Activated CD4-positive, alpha-beta memory T cell treated with anti-CD3 and anti-CD28 coated beads, Interleukin-2, amount 10 ng/mL, durations not matched to agents 7 days and 5 days (primary cell): ENCODE data around the gene VIL1. TPM values are rescaled to one million over a fixed set of nuclear protein-coding genes. Genes with fewer than 3 reads are reported as not detected.
A peak's percentile ranks its signal among the peaks of the same experiment; 100 is the strongest.

Experiments
- CTCF ChIA-PET: fragments of 350-600 bp; sonication (Branson Sonifier 250); formaldehyde crosslinking; loops from one replicate; lab custom pipeline; 2021; ENCODE audit warnings: antibody characterized with exemption, inconsistent platforms; lab: Charles Lee
- POLR2A ChIA-PET: fragments of 350-600 bp; sonication (Branson Sonifier 250); formaldehyde crosslinking; loops from one replicate; lab custom pipeline; 2021; ENCODE audit warnings: antibody characterized with exemption; lab: Charles Lee
- DNase-seq: peaks from one replicate; pipeline ENCODE4 v3.0.0-alpha.2; 2020
- H3K27ac Mint-ChIP-seq: one replicate; pipeline ENCODE4 v1.8.0; 2021; ENCODE audit warnings: mild to moderate bottlenecking, mixed read lengths
- H3K27me3 Mint-ChIP-seq: one replicate; pipeline ENCODE4 v1.8.0; 2021; ENCODE audit warnings: mixed read lengths
- H3K36me3 Mint-ChIP-seq: one replicate; pipeline ENCODE4 v1.8.0; 2021; ENCODE audit warnings: low read depth, mixed read lengths
- H3K4me1 Mint-ChIP-seq: one replicate; pipeline ENCODE4 v1.8.0; 2021; ENCODE audit warnings: mixed read lengths
- H3K4me3 Mint-ChIP-seq: one replicate; pipeline ENCODE4 v1.8.0; 2021; ENCODE audit warnings: mild to moderate bottlenecking, mixed read lengths
- H3K9me3 Mint-ChIP-seq: one replicate; pipeline ENCODE4 v1.8.0; 2021; ENCODE audit warnings: mixed read lengths
- total RNA-seq, 2 experiments: library from RNA; stranded (reverse); gene quantifications; one replicate each; pipeline ENCODE4 v1.2.3, GENCODE V29; 2021

Gene VIL1
- total RNA-seq, 2 experiments from 2014 or later = not detected

- DNase-seq = no peak
- POLR2A ChIA-PET = interaction anchor here (2.0 kb wide), 1 partner anchor 100 kb away, joined by 4 read pairs; no protein-coding TSS in a partner anchor
- Mint-ChIP-seq H3K4me1 (peaks cover 4% of the 10 kb centered on the region), H3K4me3 (no peak overlapping the region), H3K36me3 (no peaks in the 10 kb centered on the region), H3K27ac (no peak overlapping the region), H3K9me3 (no peaks in the 10 kb centered on the region), H3K27me3 (peaks cover 13% of the 10 kb centered on the region)
- CTCF ChIA-PET = interaction anchor here (0.8 to 1.2 kb wide), 3 partner anchors 9 to 30 kb away, joined by 3 to 4 read pairs (median 3); partner anchors contain the start of gene CATIP
These were observed 32.2 kb upstream of the VIL1 start for GRCh38 chr2:218386505-218387368.

GRCh38 chr2:218387369-218388194 is 31.3 kb upstream of the VIL1 start:
- no peak for DNase-seq
- H3K27ac Mint-ChIP-seq = no peak overlapping the region
- ChIA-PET CTCF (interaction anchor here (1.0 kb wide), 1 partner anchor 29 kb away, joined by 3 read pairs; no protein-coding TSS in a partner anchor), POLR2A (interaction anchor here (0.7 kb wide), 1 partner anchor 9 kb away, joined by 3 read pairs; no protein-coding TSS in a partner anchor)
- no peak overlapping the region for H3K4me3 Mint-ChIP-seq
- no peaks in the 10 kb centered on the region for H3K36me3 Mint-ChIP-seq
- H3K9me3 Mint-ChIP-seq = no peaks in the 10 kb centered on the region
- peaks cover 4% of the 10 kb centered on the region for H3K4me1 Mint-ChIP-seq
- H3K27me3 Mint-ChIP-seq = peaks cover 13% of the 10 kb centered on the region

- Mint-ChIP-seq H3K36me3 (no peaks in the 10 kb centered on the region), H3K27me3 (peaks cover 13% of the 10 kb centered on the region), H3K9me3 (no peaks in the 10 kb centered on the region), H3K27ac (no peak overlapping the region), H3K4me1 (peaks cover 17% of the 10 kb centered on the region), H3K4me3 (no peak overlapping the region)
- CTCF ChIA-PET = no interaction called here
- DNase-seq = no peak
- POLR2A ChIA-PET = interaction anchor here (1.0 kb wide), 1 partner anchor 9 kb away, joined by 3 read pairs; no protein-coding TSS in a partner anchor
These were observed 29.4 kb upstream of the VIL1 start for GRCh38 chr2:218389333-218390150.

GRCh38 chr2:218391202-218391601 is 27.7 kb upstream of the VIL1 start:
- Mint-ChIP-seq H3K4me3 (no peak overlapping the region), H3K27me3 (peaks cover 10% of the 10 kb centered on the region), H3K9me3 (no peaks in the 10 kb centered on the region), H3K4me1 (peaks cover 29% of the 10 kb centered on the region), H3K36me3 (no peaks in the 10 kb centered on the region), H3K27ac (no peak overlapping the region)
- ChIA-PET CTCF (interaction anchor here (1.5 kb wide), 1 partner anchor 118 kb away, joined by 3 read pairs; no protein-coding TSS in a partner anchor), POLR2A (no interaction called here)
- DNase-seq = no peak

GRCh38 chr2:218392459-218392858 is 26.5 kb upstream of the VIL1 start:
- H3K4me1 Mint-ChIP-seq = peaks cover 29% of the 10 kb centered on the region
- DNase-seq = no peak
- no peaks in the 10 kb centered on the region for H3K9me3 Mint-ChIP-seq
- no peak overlapping the region for H3K4me3 Mint-ChIP-seq
- ChIA-PET POLR2A (interaction anchor here (0.8 kb wide), 1 partner anchor 76 kb away, joined by 3 read pairs; no protein-coding TSS in a partner anchor), CTCF (interaction anchor here (1.5 to 4.0 kb wide), 3 partner anchors 36 to 119 kb away, joined by 3 to 33 read pairs (median 13); partner anchors contain the start of gene CATIP)
- no peak overlapping the region for H3K27ac Mint-ChIP-seq
- no peaks in the 10 kb centered on the region for H3K27me3 Mint-ChIP-seq
- H3K36me3 Mint-ChIP-seq = no peaks in the 10 kb centered on the region

- no peaks in the 10 kb centered on the region for H3K27me3 Mint-ChIP-seq
- no peak overlapping the region for H3K4me3 Mint-ChIP-seq
- CTCF ChIA-PET = interaction anchor here (0.7 to 4.0 kb wide), 9 partner anchors 11 to 317 kb away, joined by 3 to 33 read pairs (median 4); partner anchors contain the start of genes CATIP, SLC11A1 and TTLL4
- DNase-seq = no peak
- no peaks in the 10 kb centered on the region for H3K9me3 Mint-ChIP-seq
- POLR2A ChIA-PET = interaction anchor here (0.8 to 5.6 kb wide), 3 partner anchors 10 to 76 kb away, joined by 3 to 71 read pairs (median 5); no protein-coding TSS in a partner anchor
- peaks cover 4% of the 10 kb centered on the region for H3K36me3 Mint-ChIP-seq
- no peak overlapping the region for H3K27ac Mint-ChIP-seq
- H3K4me1 Mint-ChIP-seq = peaks cover 33% of the 10 kb centered on the region
These were observed 25.9 kb upstream of the VIL1 start for GRCh38 chr2:218392891-218393462.

GRCh38 chr2:218393750-218394290 is 25.1 kb upstream of the VIL1 start:
- H3K27me3 Mint-ChIP-seq = no peaks in the 10 kb centered on the region
- H3K27ac Mint-ChIP-seq = no peak overlapping the region
- POLR2A ChIA-PET = interaction anchor here (1.1 to 5.6 kb wide), 4 partner anchors 10 to 107 kb away, joined by 3 to 71 read pairs (median 15); no protein-coding TSS in a partner anchor

GRCh38 chr2:218394298-218395089 is 24.4 kb upstream of the VIL1 start:
- H3K4me3 Mint-ChIP-seq = no peak overlapping the region
- peak overlapping the region; percentile 21 for H3K27ac Mint-ChIP-seq
- peaks cover 34% of the 10 kb centered on the region for H3K4me1 Mint-ChIP-seq
- H3K9me3 Mint-ChIP-seq = no peaks in the 10 kb centered on the region
- CTCF ChIA-PET = interaction anchor here (0.8 to 4.0 kb wide), 12 partner anchors 11 to 123 kb away, joined by 3 to 33 read pairs (median 6); partner anchors contain the start of genes CATIP and TMBIM1
- POLR2A ChIA-PET = interaction anchor here (1.1 to 5.6 kb wide), 5 partner anchors 11 to 109 kb away, joined by 3 to 71 read pairs (median 25); no protein-coding TSS in a partner anchor
- H3K27me3 Mint-ChIP-seq = no peaks in the 10 kb centered on the region
- DNase-seq = peak; percentile 39
- H3K36me3 Mint-ChIP-seq = peaks cover 5% of the 10 kb centered on the region

More at GRCh38 chr2:218393750-218394290, 25.1 kb upstream of the VIL1 start:
- Mint-ChIP-seq H3K4me3 (no peak overlapping the region), H3K36me3 (peaks cover 5% of the 10 kb centered on the region), H3K4me1 (peaks cover 34% of the 10 kb centered on the region), H3K9me3 (no peaks in the 10 kb centered on the region)
- CTCF ChIA-PET = interaction anchor here (0.7 to 4.0 kb wide), 12 partner anchors 12 to 316 kb away, joined by 3 to 33 read pairs (median 4); partner anchors contain the start of genes CATIP, SLC11A1 and TTLL4
- DNase-seq = peak; percentile 39

GRCh38 chr2:218395090-218395444 is 23.9 kb upstream of the VIL1 start:
- H3K27me3 Mint-ChIP-seq = no peaks in the 10 kb centered on the region
- peaks cover 5% of the 10 kb centered on the region for H3K36me3 Mint-ChIP-seq
- no peaks in the 10 kb centered on the region for H3K9me3 Mint-ChIP-seq
- no peak overlapping the region for H3K4me3 Mint-ChIP-seq
- POLR2A ChIA-PET = interaction anchor here (3.5 to 5.6 kb wide), 3 partner anchors 12 to 109 kb away, joined by 25 to 71 read pairs (median 71); no protein-coding TSS in a partner anchor
- H3K4me1 Mint-ChIP-seq = peaks cover 34% of the 10 kb centered on the region
- H3K27ac Mint-ChIP-seq = peak overlapping the region; percentile 19
- CTCF ChIA-PET = interaction anchor here (1.2 to 4.0 kb wide), 6 partner anchors 11 to 110 kb away, joined by 3 to 33 read pairs (median 24); partner anchors contain the start of genes CATIP and TMBIM1
- DNase-seq = no peak

- Mint-ChIP-seq H3K4me3 (peak overlapping the region; percentile 83), H3K27ac (peak overlapping the region; percentile 93), H3K27me3 (no peaks in the 10 kb centered on the region), H3K9me3 (no peaks in the 10 kb centered on the region), H3K4me1 (peaks cover 34% of the 10 kb centered on the region), H3K36me3 (peaks cover 8% of the 10 kb centered on the region)
- POLR2A ChIA-PET = interaction anchor here (1.2 to 5.6 kb wide), 9 partner anchors 11 to 264 kb away, joined by 3 to 71 read pairs (median 19); partner anchors contain the start of genes AAMP, BCS1L, PNKD and ZNF142
- CTCF ChIA-PET = interaction anchor here (1.0 to 4.0 kb wide), 11 partner anchors 10 to 265 kb away, joined by 4 to 33 read pairs (median 16); partner anchors contain the start of genes AAMP, CATIP, PNKD and TMBIM1
- DNase-seq = peak; percentile 25
These were observed 23.5 kb upstream of the VIL1 start for GRCh38 chr2:218395456-218395825.
